Esophagus squamous epithelium (tissue), 4 donors: ENCODE measurements around the gene FILIP1.

Source experiments
- POLR2A ChIP-seq, 4 donors: fragments of 450-650 bp; IDR thresholded peaks; one replicate each; pipeline ENCODE4 v1.6.1; 2017; ENCODE audit warnings: antibody characterized with exemption in 4 of 4, mild to moderate bottlenecking in 4 of 4, moderate library complexity in 3 of 4
- TF ChIP-seq, protein P1 (sequence below), 6 experiments: fragments of 450-650 bp in 4 of 6; fragments of 200-600 bp in 2 of 6; sonication (generic) in 2 of 6; IDR thresholded peaks; one replicate each; pipeline ENCODE4 v1.5.1; 2016 to 2019; ENCODE audit warnings: antibody characterized with exemption in 6 of 6, mild to moderate bottlenecking in 4 of 6, moderate library complexity in 4 of 6

DNA sequence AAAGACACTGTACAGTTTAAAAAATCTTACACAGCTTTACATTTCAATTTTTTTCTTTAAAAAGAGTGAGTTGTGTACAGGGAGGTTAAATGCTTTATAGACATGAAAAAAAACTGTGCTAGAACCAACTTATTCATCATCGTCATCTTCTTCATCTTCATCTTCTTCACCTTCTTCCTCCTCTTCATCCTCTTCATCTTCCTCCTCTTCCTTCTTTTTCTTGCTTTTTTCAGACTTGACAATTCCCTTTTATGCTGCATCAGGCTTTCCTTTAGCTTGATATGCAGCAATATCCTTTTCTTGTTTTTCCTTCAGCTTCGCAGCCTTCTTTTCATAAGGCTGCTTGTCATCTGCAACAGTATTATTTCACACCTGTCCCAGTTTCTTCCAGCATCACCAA is 174.7 kb downstream of the FILIP1 start:
- TF ChIP-seq, protein P1, sequence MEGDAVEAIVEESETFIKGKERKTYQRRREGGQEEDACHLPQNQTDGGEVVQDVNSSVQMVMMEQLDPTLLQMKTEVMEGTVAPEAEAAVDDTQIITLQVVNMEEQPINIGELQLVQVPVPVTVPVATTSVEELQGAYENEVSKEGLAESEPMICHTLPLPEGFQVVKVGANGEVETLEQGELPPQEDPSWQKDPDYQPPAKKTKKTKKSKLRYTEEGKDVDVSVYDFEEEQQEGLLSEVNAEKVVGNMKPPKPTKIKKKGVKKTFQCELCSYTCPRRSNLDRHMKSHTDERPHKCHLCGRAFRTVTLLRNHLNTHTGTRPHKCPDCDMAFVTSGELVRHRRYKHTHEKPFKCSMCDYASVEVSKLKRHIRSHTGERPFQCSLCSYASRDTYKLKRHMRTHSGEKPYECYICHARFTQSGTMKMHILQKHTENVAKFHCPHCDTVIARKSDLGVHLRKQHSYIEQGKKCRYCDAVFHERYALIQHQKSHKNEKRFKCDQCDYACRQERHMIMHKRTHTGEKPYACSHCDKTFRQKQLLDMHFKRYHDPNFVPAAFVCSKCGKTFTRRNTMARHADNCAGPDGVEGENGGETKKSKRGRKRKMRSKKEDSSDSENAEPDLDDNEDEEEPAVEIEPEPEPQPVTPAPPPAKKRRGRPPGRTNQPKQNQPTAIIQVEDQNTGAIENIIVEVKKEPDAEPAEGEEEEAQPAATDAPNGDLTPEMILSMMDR (IDR thresholded peaks at IDR 0.05): no peak
- no peak for TF ChIP-seq POLR2A (IDR thresholded peaks at IDR 0.05)
